ENCODE data around the gene ZBP1.

The ZBP1 gene

DNA sequence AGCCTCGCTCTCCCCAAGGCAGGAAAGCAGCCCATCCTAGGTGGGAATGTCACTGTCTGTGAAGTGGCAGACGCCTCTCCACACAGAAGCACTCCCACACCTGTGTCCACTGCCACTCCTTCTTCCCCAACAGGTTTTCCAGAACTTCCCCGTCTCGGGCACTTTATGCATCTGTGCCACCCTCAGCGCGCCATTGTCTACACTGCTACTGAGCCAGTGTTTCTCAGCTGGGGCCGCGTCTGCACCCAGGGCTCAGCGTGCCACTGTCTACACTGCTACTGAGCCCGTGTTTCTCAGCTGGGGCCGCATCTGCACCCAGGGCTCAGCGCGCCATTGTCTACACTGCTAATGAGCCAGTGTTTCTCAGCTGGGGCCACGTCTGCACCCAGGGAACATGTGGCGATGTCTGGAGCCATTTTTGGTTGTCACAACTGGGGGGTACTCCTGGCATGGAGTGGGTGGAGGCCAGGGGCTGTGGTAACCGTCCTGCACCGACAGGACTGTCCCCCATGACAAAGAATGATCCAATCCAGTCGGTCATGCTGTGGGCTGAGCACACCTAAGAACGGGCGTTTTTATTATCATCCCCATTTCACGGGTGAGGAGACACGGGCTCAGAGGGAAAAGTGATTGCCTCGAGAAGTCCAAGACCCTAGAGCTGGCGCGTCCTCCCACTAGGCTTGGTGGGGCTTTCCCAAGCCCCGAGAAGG lies 41.7 kb upstream of the ZBP1 start:
- no peak for TF ChIP-seq ZNF274 (IDR thresholded peaks at IDR 0.05; ENCODE audit: low read depth, low read length)
- H3K4me3 ChIP-seq (ENCODE audit: low read length) = no peak overlapping the region

DNA sequence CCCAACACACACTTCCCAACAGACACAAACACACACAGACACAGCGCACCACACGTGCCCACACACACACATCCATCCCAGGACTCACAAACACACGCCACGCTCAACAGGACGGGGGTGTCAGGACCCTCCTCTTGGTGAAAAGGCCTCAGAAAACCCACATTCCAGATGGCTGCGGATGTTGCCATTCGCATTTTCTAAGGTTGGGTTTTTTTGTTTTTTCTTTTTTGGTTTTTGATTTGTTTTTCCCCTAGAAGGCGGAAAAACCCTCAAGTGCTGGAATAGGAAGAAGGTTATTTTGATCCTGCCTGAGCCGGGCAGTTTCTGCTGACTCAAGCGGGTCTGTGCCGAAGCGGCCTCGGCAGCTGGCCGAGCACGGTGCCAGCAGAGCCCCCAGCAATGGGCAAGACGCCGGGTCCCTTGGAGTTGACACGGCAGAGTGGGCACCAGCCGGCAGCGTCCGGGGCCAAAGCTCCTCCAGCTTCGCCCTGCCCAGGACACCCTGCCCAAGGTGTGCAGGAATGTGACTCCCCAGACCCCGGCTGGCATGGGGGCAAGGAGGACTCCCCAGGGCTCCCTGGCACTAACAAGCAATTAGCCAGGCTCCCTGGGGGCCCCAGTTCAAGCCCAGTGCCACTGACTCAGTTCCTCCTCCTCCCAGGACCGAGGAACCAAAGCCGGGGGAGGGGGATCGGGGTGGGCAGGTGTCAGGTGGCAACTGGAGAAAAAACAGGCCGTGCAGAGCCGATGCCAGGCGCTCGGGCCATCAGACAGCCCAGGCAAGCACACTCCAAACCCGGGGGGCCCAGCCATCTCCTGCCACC lies 40.9 kb upstream of the ZBP1 start:
- no peak for TF ChIP-seq ZNF274 (IDR thresholded peaks at IDR 0.05; ENCODE audit: low read depth, low read length)
- no peak overlapping the region for H3K4me3 ChIP-seq (ENCODE audit: low read length)

DNA sequence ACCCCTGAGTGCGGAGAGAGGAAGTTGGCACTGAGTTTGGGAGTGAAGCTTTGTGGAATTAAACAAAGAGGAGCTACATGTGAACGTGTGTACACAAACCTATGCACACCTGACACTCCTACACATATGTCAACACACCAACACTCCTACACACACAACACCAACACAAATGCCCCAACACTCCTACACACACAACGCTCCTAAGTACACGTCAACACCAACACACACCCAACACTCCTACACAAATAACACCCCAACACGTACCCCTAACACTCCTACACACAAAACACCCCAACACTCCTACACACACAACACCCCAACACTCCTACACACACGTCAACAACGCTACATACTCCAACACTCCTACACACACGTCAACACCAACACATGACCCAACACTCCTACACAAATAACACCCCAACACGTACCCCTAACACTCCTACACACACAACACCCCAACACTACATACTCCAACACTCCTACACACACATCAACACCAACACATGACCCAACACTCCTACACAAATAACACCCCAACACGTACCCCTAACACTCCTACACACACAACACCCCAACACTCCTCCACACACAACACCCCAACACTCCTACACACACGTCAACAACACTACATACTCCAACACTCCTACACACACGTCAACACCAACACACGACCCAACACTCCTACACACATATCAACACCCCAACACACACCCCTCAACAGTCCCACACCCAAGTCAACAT lies 40.1 kb upstream of the ZBP1 start:
- no peak for TF ChIP-seq ZNF274 (IDR thresholded peaks at IDR 0.05; ENCODE audit: low read depth, low read length)
- H3K4me3 ChIP-seq (ENCODE audit: low read length) = no peak overlapping the region

DNA sequence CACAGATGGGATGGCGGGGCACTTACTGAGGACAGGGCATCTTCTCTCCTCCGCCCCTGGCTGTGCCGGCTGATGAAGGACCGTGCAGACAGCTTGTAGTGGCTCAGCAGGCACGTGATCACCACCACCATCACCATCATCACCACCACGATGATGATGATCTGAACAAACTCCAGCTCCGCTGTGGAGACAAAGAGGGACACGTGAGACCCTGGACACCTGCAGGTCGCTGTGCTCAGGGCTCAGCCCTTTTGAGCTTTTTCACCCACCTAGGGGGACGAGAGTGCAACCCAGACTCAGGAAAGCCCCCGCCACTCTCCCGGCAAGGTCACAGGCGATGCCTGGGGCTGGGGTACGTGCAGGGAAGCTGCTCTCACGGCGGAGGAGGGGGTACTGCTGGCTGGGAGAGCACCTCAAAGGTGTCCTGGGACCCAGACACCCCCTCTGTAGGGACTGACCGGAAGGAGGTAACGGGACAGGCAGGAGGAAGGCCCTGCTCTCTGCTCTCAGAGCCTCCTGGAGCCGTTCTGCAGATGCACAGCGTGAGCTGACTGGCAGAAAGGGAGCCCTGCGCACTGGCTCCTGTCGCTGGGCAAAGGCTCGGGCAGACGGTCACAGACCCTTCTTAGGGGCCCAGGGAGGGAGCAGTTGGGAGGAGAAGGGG lies 39.4 kb upstream of the ZBP1 start:
- no peak overlapping the region for H3K4me3 ChIP-seq (ENCODE audit: low read length)
- no peak for TF ChIP-seq ZNF274 (IDR thresholded peaks at IDR 0.05; ENCODE audit: low read depth, low read length)

DNA sequence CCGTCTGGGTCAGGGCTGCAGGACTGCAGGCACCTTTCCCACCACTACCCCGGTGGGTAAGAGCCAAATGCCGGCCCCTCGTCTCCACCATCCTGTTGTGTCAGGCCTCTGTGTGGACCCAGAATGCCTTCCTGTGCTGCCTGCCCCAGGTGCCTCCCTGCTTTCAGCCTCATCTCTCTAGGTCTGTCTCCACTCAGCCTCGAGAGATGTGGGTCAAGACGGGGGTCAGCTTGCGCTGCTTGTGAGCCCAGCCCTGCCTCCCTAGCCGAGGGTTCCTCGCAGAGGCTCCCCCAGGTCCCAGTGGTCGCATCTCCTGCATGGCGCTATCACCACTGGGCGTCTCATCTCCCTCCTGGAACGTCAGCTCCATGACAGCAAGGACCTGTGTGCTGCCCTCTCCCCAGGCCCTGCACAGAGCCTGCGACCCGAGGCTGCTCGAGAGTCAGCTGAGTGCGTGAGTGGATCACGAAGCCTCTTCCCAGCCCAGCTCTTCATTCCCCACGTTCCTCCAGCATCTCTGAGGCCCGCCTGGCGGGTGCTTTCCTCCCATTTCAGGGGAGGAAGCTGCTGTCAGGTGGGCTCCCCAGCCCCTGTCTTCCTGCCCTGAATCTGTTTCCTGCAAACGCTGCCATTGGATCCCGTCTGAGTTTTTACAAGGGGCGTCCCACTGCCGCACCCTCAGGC lies 38.7 kb upstream of the ZBP1 start:
- H3K4me3 ChIP-seq (ENCODE audit: low read length) = no peak overlapping the region
- TF ChIP-seq ZNF274 (IDR thresholded peaks at IDR 0.05; ENCODE audit: low read depth, low read length) = no peak

DNA sequence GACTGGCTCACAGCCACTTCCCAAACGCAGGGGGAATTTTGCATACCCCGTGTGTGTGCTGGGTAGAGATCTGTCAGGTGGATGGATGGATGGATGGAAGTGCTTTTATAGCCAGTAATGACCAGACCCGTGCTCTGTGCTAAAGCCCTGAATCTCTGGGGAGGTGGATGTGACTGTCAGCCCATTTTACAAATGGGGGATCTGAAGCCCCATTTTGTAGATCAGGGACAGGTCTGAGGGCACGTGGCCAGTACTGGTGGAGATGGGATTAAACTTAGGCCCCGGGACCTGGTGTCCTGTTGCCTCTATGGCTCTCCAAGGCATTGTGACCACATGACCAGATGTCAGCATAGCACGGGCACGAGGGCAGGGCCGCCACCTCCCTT lies 38.2 kb upstream of the ZBP1 start:
- no peak for TF ChIP-seq ZNF274 (IDR thresholded peaks at IDR 0.05; ENCODE audit: low read depth, low read length)

DNA sequence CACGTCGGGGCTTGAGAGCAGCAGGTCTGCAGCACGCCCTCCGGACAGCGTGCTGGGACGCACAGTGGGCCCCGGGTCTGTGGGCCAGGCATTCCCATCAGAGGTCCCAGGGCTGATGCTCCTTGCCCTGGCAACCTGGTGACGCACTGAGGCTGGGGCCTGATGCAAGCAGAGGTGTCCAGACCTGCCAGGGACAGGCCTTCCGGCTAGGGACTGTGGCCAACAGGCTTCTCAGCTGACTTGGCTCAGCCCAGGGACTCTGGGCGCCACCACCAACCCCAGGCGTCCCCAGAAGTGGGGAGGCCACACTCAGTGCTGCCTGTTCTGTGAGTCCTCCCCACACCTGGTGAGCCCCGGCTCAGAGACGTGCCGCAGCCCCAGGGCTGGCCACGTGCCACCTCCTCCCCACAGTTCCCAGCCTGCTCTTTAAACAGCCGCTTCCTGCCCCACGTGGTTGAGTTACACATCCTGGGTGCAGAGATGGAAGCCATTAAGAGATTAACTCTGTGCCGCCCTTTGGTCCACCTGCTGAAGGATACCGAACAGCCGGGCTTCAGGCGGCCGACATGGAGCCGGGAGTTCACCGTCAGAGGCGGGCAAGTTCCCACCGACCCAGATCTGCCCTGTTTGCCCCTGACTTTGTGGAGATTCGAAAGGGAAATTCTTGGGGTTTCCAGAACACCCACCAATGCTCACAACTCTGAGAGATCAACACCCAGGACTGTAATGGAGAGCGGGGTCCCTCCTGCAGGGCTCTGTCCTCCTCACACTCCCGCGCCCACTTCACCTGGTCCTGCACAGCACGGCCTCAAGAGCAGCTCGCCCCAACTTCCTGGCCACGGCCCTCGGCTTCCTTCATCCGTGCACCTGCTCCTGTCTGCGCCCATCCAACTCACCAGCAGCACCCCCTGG lies 37.6 kb upstream of the ZBP1 start:
- no peak for TF ChIP-seq ZNF274 (IDR thresholded peaks at IDR 0.05; ENCODE audit: low read depth, low read length)
- H3K4me3 ChIP-seq (ENCODE audit: low read length) = no peak overlapping the region

More for the DNA sequence above, 38.2 kb upstream of the ZBP1 start:
- no peak overlapping the region for H3K4me3 ChIP-seq (ENCODE audit: low read length)

DNA sequence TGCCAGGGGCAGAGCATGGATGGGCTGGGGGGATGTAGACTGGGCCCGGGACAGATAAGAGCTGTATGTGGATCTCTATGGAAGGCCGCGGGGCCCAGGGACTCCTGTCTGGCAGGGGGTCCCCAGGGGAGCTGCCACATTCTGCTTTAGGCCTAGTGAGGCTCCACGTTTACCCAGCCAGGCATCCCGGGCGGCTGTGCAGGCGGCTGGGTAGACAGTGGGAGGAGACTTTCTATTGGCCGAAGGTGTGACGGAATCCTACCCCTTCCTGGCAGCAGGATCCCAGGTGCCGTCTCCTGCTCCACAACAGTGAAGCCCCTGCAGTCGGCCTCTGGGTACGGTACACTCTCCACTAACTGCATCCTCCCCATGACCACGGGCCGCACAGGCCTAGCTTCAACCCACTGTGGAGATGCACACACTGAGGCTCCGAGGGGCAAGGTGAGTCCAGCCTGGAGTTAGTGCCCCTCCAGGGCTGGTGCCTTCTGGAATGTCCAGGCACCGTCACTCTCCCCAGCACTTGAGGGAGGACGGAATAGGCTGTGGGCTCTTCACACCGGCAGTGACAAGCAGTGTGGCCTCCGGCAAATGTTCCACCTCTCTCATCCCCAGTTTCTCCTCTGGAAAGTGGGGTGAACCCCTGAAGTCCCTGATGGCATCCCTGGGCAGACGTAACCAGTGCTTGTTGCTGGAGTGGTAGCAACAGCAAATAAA lies 36.8 kb upstream of the ZBP1 start:
- no peak overlapping the region for H3K4me3 ChIP-seq (ENCODE audit: low read length)
- no peak for TF ChIP-seq ZNF274 (IDR thresholded peaks at IDR 0.05; ENCODE audit: low read depth, low read length)

DNA sequence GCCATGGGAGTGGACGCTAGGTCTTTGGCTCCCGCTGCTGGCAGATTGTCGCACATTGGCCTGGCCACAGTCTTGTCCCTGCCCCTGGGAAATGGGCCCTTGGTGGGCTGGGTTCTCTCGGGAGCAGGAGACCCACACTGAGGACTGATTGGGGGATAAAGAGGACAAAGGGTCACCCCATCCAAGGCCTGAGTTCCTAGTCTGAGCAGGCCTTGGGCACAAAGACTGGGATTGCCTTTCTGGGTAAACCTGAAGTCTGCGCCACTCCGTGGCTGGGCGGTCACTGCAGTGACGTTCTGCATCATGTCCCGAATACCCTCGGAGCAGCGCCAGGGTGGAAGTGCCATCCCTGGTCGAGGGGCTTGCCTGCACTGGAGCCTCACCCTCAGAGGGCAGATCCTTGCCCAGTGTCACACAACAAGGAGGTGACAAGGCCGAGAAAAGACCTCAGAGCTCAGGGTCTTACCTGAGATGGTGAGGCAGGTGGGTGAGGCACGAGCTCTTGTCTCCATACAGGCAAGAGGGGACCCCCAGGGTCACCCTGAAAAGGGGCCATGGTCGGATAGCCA lies 36.1 kb upstream of the ZBP1 start:
- TF ChIP-seq ZNF274 (IDR thresholded peaks at IDR 0.05; ENCODE audit: low read depth, low read length) = no peak
- H3K4me3 ChIP-seq (ENCODE audit: low read length) = no peak overlapping the region

DNA sequence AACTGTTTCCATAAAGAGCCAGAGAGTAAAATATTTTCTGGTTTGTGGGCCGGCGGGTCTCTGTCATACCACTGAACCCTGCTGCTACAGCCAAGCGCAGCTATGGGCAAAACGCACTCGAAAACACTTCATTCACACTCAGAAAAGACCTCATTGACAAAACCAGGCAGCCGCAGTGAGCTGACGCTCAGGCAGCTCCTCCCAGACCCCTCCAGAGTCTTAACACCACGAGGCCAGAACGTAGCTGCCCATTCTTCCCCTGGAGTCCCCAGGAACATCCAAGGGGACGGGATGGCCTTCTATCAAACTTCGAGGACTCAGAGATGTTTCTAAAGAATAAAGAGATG lies 35.6 kb upstream of the ZBP1 start:
- no peak overlapping the region for H3K4me3 ChIP-seq (ENCODE audit: low read length)
- no peak for TF ChIP-seq ZNF274 (IDR thresholded peaks at IDR 0.05; ENCODE audit: low read depth, low read length)

DNA sequence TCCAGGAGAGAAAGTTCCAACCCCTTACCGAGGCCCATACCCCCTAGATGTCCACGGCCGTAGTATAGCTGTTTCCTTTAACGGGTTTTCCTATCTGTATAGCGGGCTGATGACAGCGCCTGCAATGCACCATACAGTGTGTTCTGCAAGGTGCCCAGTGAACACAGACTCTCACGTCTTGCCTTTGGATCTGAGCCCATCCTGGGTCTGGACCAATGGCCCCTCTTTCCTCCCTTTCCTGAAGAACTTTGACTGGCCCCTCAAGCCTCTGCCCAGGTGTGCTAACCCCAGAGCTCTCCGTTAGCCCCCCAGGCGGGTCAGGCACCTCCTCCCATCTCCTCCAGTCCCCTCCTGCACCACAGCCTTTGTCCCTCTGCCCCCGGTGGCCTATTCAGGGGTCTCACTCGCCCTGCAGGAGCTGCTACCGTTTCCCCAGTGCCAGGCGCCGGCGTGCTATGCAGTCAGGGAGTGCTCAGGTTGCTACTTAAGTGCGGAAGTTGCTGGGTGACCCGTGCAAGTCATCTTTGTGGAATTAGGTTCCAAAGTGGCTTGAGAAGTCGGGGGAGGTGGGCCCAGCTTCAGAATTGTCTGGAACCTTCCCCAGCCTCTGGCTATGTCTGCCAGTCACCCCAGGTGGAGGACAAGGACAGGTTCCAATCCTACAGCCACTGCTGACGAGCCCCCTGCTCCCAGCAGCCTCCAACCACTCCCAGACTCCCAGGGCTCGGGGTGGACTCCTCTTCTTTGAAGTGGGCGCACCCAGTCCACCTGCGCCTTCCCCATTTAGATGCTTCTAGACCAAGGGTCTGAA lies 35.0 kb upstream of the ZBP1 start:
- H3K4me3 ChIP-seq (ENCODE audit: low read length) = no peak overlapping the region
- TF ChIP-seq ZNF274 (IDR thresholded peaks at IDR 0.05; ENCODE audit: low read depth, low read length) = no peak
